HepG2 (cell line): Measurements from ENCODE around the gene TMEM120A. TPM values are rescaled to one million over a fixed set of nuclear protein-coding genes. Genes with fewer than 3 reads are reported as not detected.
A peak's percentile ranks its signal among the peaks of the same experiment; 100 is the strongest.

Source experiments
- ATAC-seq: fragments of 200-7000 bp; cut with Tn5 transposase; 3 replicates; pipeline ENCODE4 v1.9.1; 2020; ENCODE audit warnings: mild to moderate bottlenecking, moderate library complexity
- BruUV-seq: library from RNA; stranded (reverse); fragments of 400-500 nt; replicated peaks from 2 replicates; lab custom pipeline; 2021; lab: Mats Ljungman, UMichigan
- CTCF ChIA-PET: fragments of 300-600 bp; formaldehyde crosslinking; extraction: SDS; loops from one replicate; lab custom pipeline; 2021; ENCODE audit warnings: low total read pairs, inconsistent platforms, low intra/inter-chr PET ratio; lab: Yijun Ruan, JAX
- POLR2A ChIA-PET: fragments of 350-600 bp; sonication (Branson Sonifier 250); formaldehyde crosslinking; loops from one replicate; lab custom pipeline; 2020; ENCODE audit warnings: antibody characterized with exemption, inconsistent platforms; lab: Yijun Ruan, JAX
- DNase-seq: peaks from one replicate; pipeline ENCODE4 v3.0.0-alpha.2; 2015; ENCODE audit warnings: low spot score
- FAIRE-seq: peaks from 3 replicates; lab custom pipeline; 2011; peaks lifted over from hg19 to GRCh38; lab: Jason Lieb, UNC
- H2AFZ ChIP-seq: one replicate; pipeline ENCODE4 v1.6.1; 2011; ENCODE audit warnings: low read length, inconsistent platforms
- H3K27ac ChIP-seq: fragments of 300-600 bp; 3 replicates; pipeline ENCODE4 v1.8.0; 2011; ENCODE audit warnings: mixed run types, mild to moderate bottlenecking, mixed read lengths, low read length, inconsistent platforms; ENCODE audit not compliant: insufficient read depth; ENCODE audit errors: extremely low read length
- H3K27me3 ChIP-seq, 2 experiments: fragments of 200-600 bp in 1 of 2; 2 replicates in 1 of 2; 3 replicates in 1 of 2; pipeline versions ENCODE4 v1.6.0 to v1.8.0; 2011; ENCODE audit warnings: low read length in 2 of 2, mild to moderate bottlenecking in 2 of 2, moderate library complexity in 2 of 2, inconsistent platforms in 1 of 2; ENCODE audit not compliant: insufficient read depth in 2 of 2, control insufficient read depth in 1 of 2
- H3K36me3 ChIP-seq, 2 experiments: fragments of 200-600 bp in 1 of 2; replicated peaks in 1 of 2; 2 replicates in 1 of 2; 3 replicates in 1 of 2; pipeline versions ENCODE4 v1.5.1 to v1.8.0; 2011; ENCODE audit warnings: low read length in 2 of 2, inconsistent platforms in 1 of 2; ENCODE audit not compliant: insufficient read depth in 2 of 2, control insufficient read depth in 1 of 2
- H3K4me1 ChIP-seq: 2 replicates; pipeline ENCODE4 v1.5.1; 2012; ENCODE audit warnings: low read length, inconsistent platforms; ENCODE audit not compliant: insufficient read depth
- H3K4me2 ChIP-seq: 2 replicates; pipeline ENCODE4 v1.6.0; 2011; ENCODE audit warnings: low read depth, low read length, inconsistent platforms
- H3K4me3 ChIP-seq, 3 experiments: fragments of 200-600 bp in 1 of 3; sonication (generic), shearing (Covaris generic) in 1 of 3; replicated peaks in 1 of 3; 2 replicates each; pipeline ENCODE4 v1.5.1; 2011 to 2016; ENCODE audit warnings: low read length in 3 of 3, inconsistent platforms in 2 of 3, low read depth in 2 of 3, mild to moderate bottlenecking in 2 of 3, control low read depth in 1 of 3, mixed read lengths in 1 of 3; ENCODE audit not compliant: insufficient read depth in 1 of 3
- H3K79me2 ChIP-seq: one replicate; pipeline ENCODE4 v1.6.1; 2011; ENCODE audit warnings: low read length, inconsistent platforms; ENCODE audit not compliant: insufficient read depth
- H3K9ac ChIP-seq: 2 replicates; pipeline ENCODE4 v1.6.0; 2011; ENCODE audit warnings: mild to moderate bottlenecking, low read depth, low read length, inconsistent platforms; ENCODE audit not compliant: insufficient read depth
- H3K9me3 ChIP-seq: 2 replicates; pipeline ENCODE4 v1.5.1; 2012; ENCODE audit warnings: mild to moderate bottlenecking, low read length
- H4K20me1 ChIP-seq: 2 replicates; pipeline ENCODE4 v1.6.0; 2011; ENCODE audit warnings: inconsistent platforms, mild to moderate bottlenecking, low read length, moderate library complexity; ENCODE audit not compliant: insufficient read depth
- ATF6 ChIP-seq: sonication (generic); formaldehyde crosslinking; conservative IDR thresholded peaks from 2 replicates; pipeline ENCODE4 v1.4.0; 2020; ENCODE audit warnings: missing genetic modification reagents
- MIXL1 ChIP-seq: IDR thresholded peaks from 2 replicates; pipeline ENCODE4 v1.6.1; 2016
- MYNN ChIP-seq: sonication (generic); formaldehyde crosslinking; IDR thresholded peaks from 2 replicates; pipeline ENCODE4 v1.4.0; 2020; ENCODE audit warnings: mild to moderate bottlenecking, low read depth, missing genetic modification reagents
- ZBTB20 ChIP-seq: sonication (generic); formaldehyde crosslinking; IDR thresholded peaks from 2 replicates; pipeline ENCODE4 v1.8.1; 2023; ENCODE audit warnings: missing genetic modification reagents, low read depth, mild to moderate bottlenecking, borderline replicate concordance
- ZNF224 ChIP-seq: sonication (generic); formaldehyde crosslinking; IDR thresholded peaks from 2 replicates; pipeline ENCODE4 v1.5.0; 2020; ENCODE audit warnings: mild to moderate bottlenecking, missing genetic modification reagents
- ZNF414 ChIP-seq: sonication (generic); formaldehyde crosslinking; IDR thresholded peaks from 2 replicates; pipeline ENCODE4 v1.5.0; 2020; ENCODE audit warnings: missing genetic modification reagents
- ZNF562 ChIP-seq: sonication (generic); formaldehyde crosslinking; IDR thresholded peaks from 2 replicates; pipeline ENCODE4 v1.8.0; 2022; ENCODE audit warnings: missing genetic modification reagents, borderline replicate concordance
- ZNF7 ChIP-seq: IDR thresholded peaks from 2 replicates; pipeline ENCODE4 v1.6.1; 2016; ENCODE audit warnings: missing biosample characterization, missing genetic modification reagents
- WGBS: methylation state at CpG from one replicate; pipeline ENCODE4 v1.1.6; 2017; ENCODE audit warnings: low lambda C conversion rate; 5-methylcytosine and 5-hydroxymethylcytosine counted together
- in situ Hi-C: cut with HindIII; loops from 2 replicates; pipeline ENCODE4 v1.10.0; 2017; ENCODE audit warnings: low pct_unique_long_range_greater_than_20kb; ENCODE audit not compliant: extremely low pct_ligation_motif_present
- intact Hi-C: fragments of 100-400 bp; cut with micrococcal nuclease; formaldehyde crosslinking; loops from one replicate; pipeline ENCODE4 v1.10.0; 2022; ENCODE audit not compliant: unreplicated experiment
- polyA plus RNA-seq, 8 experiments: library from polyadenylated mRNA; depleted of rRNA in 3 of 8; stranded (reverse) in 7 of 8; unstranded in 1 of 8; fragments of >200 nt; fragmentation: Illumina TruSeq in 4 of 8; extraction: Trizol in 4 of 8; gene quantifications; 2 replicates each; pipeline versions ENCODE4 v1.2.1 to v1.2.3, GENCODE V29; 2011 to 2016; ENCODE audit warnings: low read depth in 4 of 8, missing spikeins in 1 of 8, mixed read lengths in 1 of 8; ENCODE audit not compliant: insufficient read depth in 1 of 8
- total RNA-seq, 5 experiments: library from RNA; depleted of rRNA; stranded (reverse); fragments of >200 nt; fragmentation: Illumina TruSeq; extraction: Trizol; gene quantifications; 2 replicates each; pipeline ENCODE4 v1.2.3, GENCODE V29; 2016; ENCODE audit warnings: low read depth in 1 of 5

The TMEM120A gene
- total and polyA plus RNA-seq, 2 of the 13 experiments (the other 11 are each of a cell fraction or from before 2014, with no cell fraction given), result 40.3 to 102 TPM

GRCh38 chr7:75944507-75944906, 49.9 kb downstream of the TMEM120A start:
- ATAC-seq (no peak), FAIRE-seq (no peak), DNase-seq (no peak)
- H2AFZ ChIP-seq, result no peak overlapping the region
- TF ChIP-seq MIXL1 (CRISPR knock-in tag), result no peak
- no peak for TF ChIP-seq ZNF224
- no peak for TF ChIP-seq ZNF7
- TF ChIP-seq ZNF414 (CRISPR knock-in tag), result no peak
- TF ChIP-seq ZNF562 (CRISPR knock-in tag), result no peak
- TF ChIP-seq ZBTB20 (CRISPR knock-in tag), result no peak
- TF ChIP-seq MYNN (CRISPR knock-in tag), result no peak
- no peak for TF ChIP-seq ATF6 (CRISPR knock-in tag)
- H4K20me1 ChIP-seq, result peaks cover 87% of the 10 kb centered on the region
- CTCF ChIA-PET, result no interaction called here
- H3K27ac ChIP-seq, result peak overlapping the region; percentile 60
- POLR2A ChIA-PET, result no interaction called here
- H3K36me3 ChIP-seq, result peaks cover 12 to 47% of the 10 kb centered on the region in 2 experiments
- 0 out of 2 replicates have a peak overlapping the region, but pooled peaks have one; percentile 2 for H3K9ac ChIP-seq
- no TSS peak for BruUV-seq
- H3K4me3 ChIP-seq, result no peak overlapping the region
- no peaks in the 10 kb centered on the region for H3K9me3 ChIP-seq
- H3K4me1 ChIP-seq, result peaks cover 75% of the 10 kb centered on the region
- intact Hi-C loops, result no loop called here
- no peaks in the 10 kb centered on the region for H3K27me3 ChIP-seq
- WGBS, result 93% methylated on average over 1 of the region's 1 CpG
- in situ Hi-C loops, result no loop called here
- H3K4me2 ChIP-seq, result no peak overlapping the region
- H3K79me2 ChIP-seq, result peaks cover 95% of the 10 kb centered on the region
